Neural crest cell (in vitro differentiated cells): ENCODE data around the gene PLCB1. TPM values are rescaled to one million over a fixed set of nuclear protein-coding genes. Genes with fewer than 3 reads are reported as not detected.

ENCODE experiments used
- DNase-seq: peaks from one replicate; pipeline ENCODE4 v3.0.0; 2021; ENCODE audit warnings: low read depth, mixed read lengths, low spot score
- H3K27ac Mint-ChIP-seq: one replicate; pipeline ENCODE4 v1.8.0; 2021; ENCODE audit warnings: mild to moderate bottlenecking, mixed read lengths; ENCODE audit not compliant: unreplicated experiment
- H3K27me3 Mint-ChIP-seq: 2 replicates; pipeline ENCODE4 v1.8.0; 2021; ENCODE audit warnings: low read depth, mild to moderate bottlenecking, mixed read lengths
- H3K36me3 Mint-ChIP-seq: 2 replicates; pipeline ENCODE4 v1.8.0; 2021; ENCODE audit warnings: low read depth, mild to moderate bottlenecking, mixed read lengths
- H3K4me1 Mint-ChIP-seq: 2 replicates; pipeline ENCODE4 v1.8.0; 2021; ENCODE audit warnings: mixed read lengths
- H3K4me3 Mint-ChIP-seq: one replicate; pipeline ENCODE4 v1.8.0; 2021; ENCODE audit warnings: mild to moderate bottlenecking, mixed read lengths
- H3K9me3 Mint-ChIP-seq: 2 replicates; pipeline ENCODE4 v1.8.0; 2021; ENCODE audit warnings: mixed read lengths
- total RNA-seq: library from RNA; stranded (reverse); gene quantifications from 2 replicates; pipeline ENCODE4 v1.2.1, GENCODE V29; 2021
- TF ChIP-seq, protein P1 (sequence below): fragments of 200-600 bp; sonication (generic); conservative IDR thresholded peaks from 2 replicates; pipeline ENCODE4 v1.5.0; 2021; ENCODE audit warnings: antibody characterized with exemption, mild to moderate bottlenecking

The PLCB1 gene
- total RNA-seq, 1 donor from 2014 or later: 13.7 TPM

DNA sequence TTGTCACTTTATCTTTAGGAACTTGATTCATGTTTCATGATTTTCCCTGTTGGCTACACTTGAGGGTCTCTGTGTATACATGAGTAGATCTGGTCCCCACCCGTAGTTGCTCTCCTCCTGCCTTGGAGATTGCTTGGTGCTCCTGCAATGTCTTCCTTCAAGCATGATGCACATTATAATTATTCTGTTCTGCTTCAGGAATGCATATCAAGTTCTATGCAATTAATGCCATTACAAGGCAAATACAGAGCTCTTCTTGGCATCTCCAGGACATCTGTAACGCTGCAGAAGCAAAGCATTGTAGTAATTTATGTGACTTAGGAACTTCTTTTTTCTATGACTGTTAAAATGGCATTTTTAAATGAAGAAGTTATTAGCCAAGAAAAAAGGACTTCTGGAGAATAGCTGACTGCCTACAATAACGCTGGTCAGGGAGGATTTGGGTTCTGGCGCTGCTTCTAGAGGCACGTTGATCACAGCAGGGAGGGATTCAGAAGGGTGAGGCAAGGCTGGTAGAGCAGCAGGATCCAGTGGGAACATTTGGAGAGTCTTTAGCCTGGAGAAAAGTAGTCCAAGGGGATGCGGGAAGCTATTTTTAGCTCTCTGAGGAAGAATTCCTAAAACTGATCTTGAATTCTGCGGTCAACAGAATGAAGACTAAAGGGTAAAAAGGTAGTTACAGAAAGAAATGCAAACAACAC lies 203.6 kb downstream of the PLCB1 start:
- Mint-ChIP-seq H3K4me3 (no peak overlapping the region), H3K36me3 (no peaks in the 10 kb centered on the region), H3K27ac (no peak overlapping the region), H3K9me3 (peaks cover under 1% of the 10 kb centered on the region), H3K27me3 (no peaks in the 10 kb centered on the region), H3K4me1 (peaks cover 10% of the 10 kb centered on the region)
- no peak for DNase-seq
- TF ChIP-seq, protein P1, sequence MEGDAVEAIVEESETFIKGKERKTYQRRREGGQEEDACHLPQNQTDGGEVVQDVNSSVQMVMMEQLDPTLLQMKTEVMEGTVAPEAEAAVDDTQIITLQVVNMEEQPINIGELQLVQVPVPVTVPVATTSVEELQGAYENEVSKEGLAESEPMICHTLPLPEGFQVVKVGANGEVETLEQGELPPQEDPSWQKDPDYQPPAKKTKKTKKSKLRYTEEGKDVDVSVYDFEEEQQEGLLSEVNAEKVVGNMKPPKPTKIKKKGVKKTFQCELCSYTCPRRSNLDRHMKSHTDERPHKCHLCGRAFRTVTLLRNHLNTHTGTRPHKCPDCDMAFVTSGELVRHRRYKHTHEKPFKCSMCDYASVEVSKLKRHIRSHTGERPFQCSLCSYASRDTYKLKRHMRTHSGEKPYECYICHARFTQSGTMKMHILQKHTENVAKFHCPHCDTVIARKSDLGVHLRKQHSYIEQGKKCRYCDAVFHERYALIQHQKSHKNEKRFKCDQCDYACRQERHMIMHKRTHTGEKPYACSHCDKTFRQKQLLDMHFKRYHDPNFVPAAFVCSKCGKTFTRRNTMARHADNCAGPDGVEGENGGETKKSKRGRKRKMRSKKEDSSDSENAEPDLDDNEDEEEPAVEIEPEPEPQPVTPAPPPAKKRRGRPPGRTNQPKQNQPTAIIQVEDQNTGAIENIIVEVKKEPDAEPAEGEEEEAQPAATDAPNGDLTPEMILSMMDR: no peak

DNA sequence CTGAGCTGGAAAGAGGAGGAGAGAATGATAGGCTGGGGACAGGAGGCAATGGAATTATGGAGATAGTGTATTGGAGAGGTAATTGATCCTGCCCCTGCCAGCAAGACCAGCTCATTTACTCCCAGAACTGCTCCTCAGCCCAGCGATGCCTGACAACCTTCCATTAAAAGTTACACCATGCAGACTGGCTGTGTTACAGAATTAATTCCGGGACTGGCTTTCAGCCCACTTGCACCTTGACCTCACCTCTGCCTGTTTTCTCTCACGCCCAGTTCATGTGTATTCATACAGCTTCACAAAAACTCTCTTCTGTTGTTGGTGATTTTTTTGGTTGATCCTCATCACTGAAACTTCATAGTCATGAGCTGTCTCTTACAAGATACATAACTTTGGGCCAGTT lies 207.3 kb downstream of the PLCB1 start:
- Mint-ChIP-seq H3K4me3 (no peak overlapping the region), H3K27ac (no peak overlapping the region), H3K4me1 (peaks cover under 1% of the 10 kb centered on the region), H3K27me3 (no peaks in the 10 kb centered on the region), H3K36me3 (peaks cover 5% of the 10 kb centered on the region), H3K9me3 (peaks cover 8% of the 10 kb centered on the region)
- TF ChIP-seq, protein P1: no peak
- DNase-seq: no peak

DNA sequence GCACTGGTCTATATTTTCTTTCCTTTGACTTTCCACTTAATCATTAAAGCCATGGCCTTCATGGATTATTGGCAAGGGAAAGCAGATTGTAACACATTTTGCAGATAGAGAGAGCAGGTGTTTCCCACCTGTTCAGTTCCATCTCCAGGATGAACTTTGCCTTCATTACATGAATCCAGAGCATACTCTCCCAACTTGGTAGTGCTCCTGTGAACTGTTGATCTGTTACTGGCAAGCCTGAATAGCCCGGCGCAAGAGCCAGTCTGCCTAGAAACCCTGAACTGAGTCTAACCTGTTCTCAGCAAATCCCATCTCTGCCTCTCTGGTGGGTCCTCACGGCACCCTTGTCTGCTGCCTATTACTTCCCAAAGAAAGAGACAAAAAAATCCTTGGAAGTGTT lies 210.3 kb downstream of the PLCB1 start:
- Mint-ChIP-seq H3K9me3 (peaks cover 8% of the 10 kb centered on the region), H3K4me3 (no peak overlapping the region), H3K36me3 (peaks cover 5% of the 10 kb centered on the region), H3K4me1 (peaks cover 8% of the 10 kb centered on the region), H3K27me3 (no peaks in the 10 kb centered on the region), H3K27ac (peak overlapping the region; percentile 21)
- TF ChIP-seq, protein P1: no peak
- DNase-seq: no peak

DNA sequence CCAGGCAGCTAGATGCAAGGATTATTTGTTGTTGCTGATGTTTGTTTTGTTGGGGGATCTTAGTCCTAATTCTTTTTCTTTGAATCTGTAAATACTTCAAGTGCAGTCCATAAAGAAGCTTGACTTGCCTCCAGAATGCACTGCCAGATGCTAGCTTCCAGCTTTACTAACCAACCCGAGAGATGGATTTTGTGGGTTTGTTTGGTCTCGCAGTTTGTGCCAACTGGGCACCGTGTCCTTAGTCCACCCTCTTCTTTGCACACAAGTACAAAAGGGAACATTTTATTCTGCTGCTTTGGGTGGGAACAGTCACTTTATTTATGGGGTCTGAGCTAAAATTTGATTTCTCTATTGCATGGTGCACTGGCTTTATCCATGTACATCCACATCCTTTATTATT lies 212.0 kb downstream of the PLCB1 start:
- TF ChIP-seq, protein P1: no peak
- Mint-ChIP-seq H3K9me3 (peaks cover 8% of the 10 kb centered on the region), H3K36me3 (peaks cover 5% of the 10 kb centered on the region), H3K4me1 (peaks cover 8% of the 10 kb centered on the region), H3K27ac (no peak overlapping the region), H3K27me3 (no peaks in the 10 kb centered on the region), H3K4me3 (no peak overlapping the region)
- DNase-seq: no peak

DNA sequence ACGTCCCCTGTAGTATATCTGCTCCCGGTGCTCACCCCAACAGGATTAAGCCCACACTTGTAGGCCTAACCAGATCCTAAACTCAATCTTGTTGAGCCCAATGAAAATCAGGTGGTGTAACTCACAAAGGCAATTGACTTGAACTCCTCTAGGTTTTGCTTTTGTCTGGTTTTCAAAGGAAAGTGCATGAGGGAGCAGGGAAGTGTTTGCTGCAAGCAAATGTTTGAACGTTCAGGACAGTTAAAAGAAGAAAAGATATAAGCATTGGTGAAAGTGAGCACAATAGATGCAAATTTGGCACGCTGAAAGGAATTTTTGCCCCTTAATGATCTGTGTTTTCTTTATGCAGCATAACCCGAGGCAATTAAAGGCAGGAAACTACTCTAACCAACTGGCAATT lies 212.6 kb downstream of the PLCB1 start:
- no peak overlapping the region for H3K4me3 Mint-ChIP-seq
- peaks cover 8% of the 10 kb centered on the region for H3K4me1 Mint-ChIP-seq
- DNase-seq: no peak
- peaks cover 5% of the 10 kb centered on the region for H3K36me3 Mint-ChIP-seq
- peaks cover 8% of the 10 kb centered on the region for H3K9me3 Mint-ChIP-seq
- no peaks in the 10 kb centered on the region for H3K27me3 Mint-ChIP-seq
- H3K27ac Mint-ChIP-seq: no peak overlapping the region
- TF ChIP-seq, protein P1: no peak
